A549 treated with dexamethasone at 1 μM for 4 hours (cell line): ENCODE measurements around the gene LPIN3. TPM values are rescaled to one million over a fixed set of nuclear protein-coding genes. Genes with fewer than 3 reads are reported as not detected.

Experiments used
- total RNA-seq: library from RNA; stranded (reverse); fragments of 200-300 nt; extraction: Qiagen RNA extraction; gene quantifications from 5 replicates; pipeline ENCODE4 v1.2.3, GENCODE V29; 2022

The LPIN3 gene
- total RNA-seq: 8.1 to 19.2 TPM (median 13.6 TPM) in 5 replicates

GRCh38 chr20:41340327-41341055, at the start of gene LPIN3:
TSS of gene LPIN3 (plus strand) at chr20:41340821. CDS start at chr20:41345804, 4,983 bp downstream.

GRCh38 chr20:41317546-41318270, 22.9 kb upstream of the LPIN3 start, which contains the start of gene ZHX3:
TSS of gene ZHX3 (minus strand) at chr20:41317731. CDS start at chr20:41204916, 112,815 bp downstream.

GRCh38 chr20:41366546-41367392, 26.1 kb downstream of the LPIN3 start, which contains the start of gene EMILIN3:
TSS of gene EMILIN3 (minus strand) at chr20:41366818. CDS start at chr20:41366634, 184 bp downstream.

Other genes starting within 250 kb of the LPIN3 start
- 37.9 to 47.0 TPM (median 40.7 TPM) in 5 replicates for gene PLCG1, start 203.3 kb upstream of the LPIN3 start, total RNA-seq
- gene ZHX3, start 23.1 kb upstream of the LPIN3 start, total RNA-seq: 4.2 to 9.2 TPM (median 8.7 TPM) in 5 replicates
- gene EMILIN3, start 26.0 kb downstream of the LPIN3 start, total RNA-seq: 0.27 to 0.66 TPM (median 0.54 TPM) in 5 replicates